Measurements from ENCODE around the gene MVB12B. TPM values are rescaled to one million over a fixed set of nuclear protein-coding genes. Genes with fewer than 3 reads are reported as not detected.

The MVB12B gene
- total RNA-seq, 1 experiment from 2014 or later = not detected

GRCh38 chr9:126448865-126449577 lies 122.4 kb downstream of the MVB12B start:
- Histone ChIP-seq H3K27ac (ENCODE audit: low read length) (no peak overlapping the region), H3K9me3 (ENCODE audit: low read length) (no peaks in the 10 kb centered on the region), H3K27me3 (ENCODE audit: low read length) (no peaks in the 10 kb centered on the region; the same call in 1 of the 2 replicates), H3K79me2 (ENCODE audit: low read length) (no peaks in the 10 kb centered on the region), H3K36me3 (ENCODE audit: insufficient read depth, low read length) (no peaks in the 10 kb centered on the region), H3K4me3 (ENCODE audit: low read length) (no peak overlapping the region), H3K4me1 (ENCODE audit: low read length) (no peaks in the 10 kb centered on the region), H4K20me1 (ENCODE audit: insufficient read depth, low read depth, low read length) (no peaks in the 10 kb centered on the region), H2AFZ (ENCODE audit: low read length) (no peak overlapping the region), H3K9me2 (replicated peaks; ENCODE audit: insufficient read depth, low read length) (no peaks in the 10 kb centered on the region), H3K4me2 (ENCODE audit: low read depth, low read length, poor library complexity, severe bottlenecking) (no peak overlapping the region), H3K9ac (ENCODE audit: low read length) (no peak overlapping the region)
- no peak for DNase-seq

DNA sequence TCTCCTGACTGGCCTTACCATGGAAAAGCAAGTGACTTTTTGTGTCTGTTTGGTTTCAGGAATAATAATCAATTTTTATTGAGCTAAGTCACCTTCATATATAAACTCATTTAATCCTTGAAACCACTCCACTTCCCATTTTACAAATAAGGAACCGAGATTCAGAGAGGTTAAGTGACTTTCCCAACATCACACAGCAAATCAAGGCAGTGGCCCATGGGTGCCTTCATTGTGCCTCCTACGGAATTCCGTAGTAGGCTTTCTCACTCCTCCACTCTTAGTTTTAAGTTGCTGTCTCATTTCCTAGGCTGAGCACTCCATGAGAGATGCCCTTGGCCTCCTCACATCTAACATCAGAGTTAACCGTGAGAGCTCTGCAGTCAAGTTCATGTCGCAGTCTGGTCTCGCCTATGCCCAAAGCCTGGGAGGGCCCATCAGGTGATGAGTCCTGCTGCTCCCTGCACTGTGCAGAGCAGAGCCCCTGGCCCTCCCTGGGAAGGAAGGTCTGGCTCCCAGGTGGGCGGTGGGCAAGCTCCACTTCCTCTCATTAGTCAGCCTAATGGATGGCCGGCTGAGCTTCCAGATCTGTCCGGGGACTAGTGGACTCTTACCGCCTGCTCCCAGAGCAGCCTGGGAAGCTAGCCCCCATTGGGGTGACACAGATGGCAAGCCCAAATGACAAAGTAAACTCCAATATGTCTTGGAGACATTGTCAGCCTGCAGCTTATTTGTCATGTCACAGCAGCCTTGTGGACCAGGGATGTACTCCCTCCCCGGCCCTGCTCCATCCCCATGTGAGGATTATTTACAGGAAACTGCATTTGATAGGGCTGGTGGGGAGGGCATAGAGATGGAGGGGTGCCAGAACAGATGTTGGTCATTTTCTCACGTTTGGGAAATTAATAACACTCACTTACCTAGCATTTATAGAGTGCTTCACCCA lies 123.4 kb downstream of the MVB12B start:
- Histone ChIP-seq H3K79me2 (ENCODE audit: low read length) (no peaks in the 10 kb centered on the region), H3K9ac (ENCODE audit: low read length) (no peak overlapping the region), H3K9me3 (ENCODE audit: low read length) (no peaks in the 10 kb centered on the region), H3K4me3 (ENCODE audit: low read length) (no peak overlapping the region), H3K27ac (ENCODE audit: low read length) (no peak overlapping the region), H4K20me1 (ENCODE audit: insufficient read depth, low read depth, low read length) (no peaks in the 10 kb centered on the region), H3K9me2 (replicated peaks; ENCODE audit: insufficient read depth, low read length) (no peaks in the 10 kb centered on the region), H3K27me3 (ENCODE audit: low read length) (no peaks in the 10 kb centered on the region; the same call in 1 of the 2 replicates), H3K4me2 (ENCODE audit: low read depth, low read length, poor library complexity, severe bottlenecking) (no peak overlapping the region), H3K36me3 (ENCODE audit: insufficient read depth, low read length) (no peaks in the 10 kb centered on the region), H3K4me1 (ENCODE audit: low read length) (no peaks in the 10 kb centered on the region), H2AFZ (ENCODE audit: low read length) (no peak overlapping the region)
- DNase-seq = no peak

DNA sequence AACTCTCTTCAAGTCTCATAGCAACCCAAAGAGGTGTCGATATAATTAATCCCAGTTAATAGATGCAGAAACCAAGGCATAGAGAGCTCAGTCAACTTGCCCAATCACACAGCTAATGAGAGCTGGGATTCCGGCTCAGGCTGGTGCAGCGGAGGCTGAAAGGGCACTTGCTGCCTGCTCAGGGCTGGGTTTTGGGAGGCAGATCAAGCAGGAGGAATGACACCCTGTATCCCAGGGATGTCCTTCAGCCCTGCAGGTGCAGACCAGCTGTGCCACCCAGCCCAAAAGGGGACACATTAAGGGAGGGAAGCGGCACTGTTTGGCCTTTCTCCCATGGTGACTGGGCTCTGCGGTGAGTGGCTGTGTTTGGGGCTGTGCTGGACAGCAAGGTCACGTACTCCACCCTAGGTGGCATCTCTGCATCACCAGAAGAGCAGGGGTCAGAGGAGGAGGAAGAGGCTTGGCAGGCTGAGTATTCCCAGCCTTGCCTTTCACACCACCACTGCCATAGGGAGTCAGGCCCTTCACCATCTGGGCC lies 124.1 kb downstream of the MVB12B start:
- Histone ChIP-seq H3K4me3 (ENCODE audit: low read length) (no peak overlapping the region), H3K9me3 (ENCODE audit: low read length) (no peaks in the 10 kb centered on the region), H4K20me1 (ENCODE audit: insufficient read depth, low read depth, low read length) (no peaks in the 10 kb centered on the region), H2AFZ (ENCODE audit: low read length) (no peak overlapping the region), H3K36me3 (ENCODE audit: insufficient read depth, low read length) (no peaks in the 10 kb centered on the region), H3K9me2 (replicated peaks; ENCODE audit: insufficient read depth, low read length) (no peaks in the 10 kb centered on the region), H3K9ac (ENCODE audit: low read length) (no peak overlapping the region), H3K27me3 (ENCODE audit: low read length) (no peaks in the 10 kb centered on the region; the same call in 1 of the 2 replicates), H3K27ac (ENCODE audit: low read length) (no peak overlapping the region), H3K4me1 (ENCODE audit: low read length) (no peaks in the 10 kb centered on the region), H3K79me2 (ENCODE audit: low read length) (no peaks in the 10 kb centered on the region), H3K4me2 (ENCODE audit: low read depth, low read length, poor library complexity, severe bottlenecking) (no peak overlapping the region)
- no peak for DNase-seq

DNA sequence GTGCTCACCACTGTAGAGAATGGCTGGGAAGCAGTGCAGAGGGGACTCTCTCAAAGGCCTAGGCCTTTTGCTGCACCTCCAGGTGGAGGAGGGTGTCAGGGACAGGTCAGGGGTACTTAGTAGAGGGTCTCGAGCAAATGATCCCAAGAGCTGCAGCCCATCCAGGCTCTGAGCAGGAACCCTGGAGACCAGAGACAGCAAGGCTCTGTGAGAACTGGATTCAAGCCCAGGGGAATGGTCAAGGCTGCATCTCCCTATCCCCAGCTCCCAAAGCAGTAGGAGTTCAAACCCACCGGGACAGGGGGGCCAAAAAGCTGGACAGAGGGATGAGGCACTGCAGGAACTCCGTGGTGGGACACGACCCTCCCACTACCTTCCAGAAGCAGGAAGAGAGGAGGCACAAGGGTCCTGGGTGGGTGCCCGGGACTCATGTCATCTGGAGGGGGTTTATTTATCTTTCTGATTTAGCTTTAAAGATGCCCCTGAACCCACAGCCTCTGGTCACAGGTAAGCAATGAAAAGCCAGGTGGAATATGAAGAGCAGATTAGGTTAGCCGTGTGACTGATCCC lies 124.8 kb downstream of the MVB12B start:
- Histone ChIP-seq H3K4me1 (ENCODE audit: low read length) (no peaks in the 10 kb centered on the region), H3K79me2 (ENCODE audit: low read length) (no peaks in the 10 kb centered on the region), H3K27me3 (ENCODE audit: low read length) (no peaks in the 10 kb centered on the region; the same call in 1 of the 2 replicates), H3K9ac (ENCODE audit: low read length) (no peak overlapping the region), H2AFZ (ENCODE audit: low read length) (no peak overlapping the region), H3K4me2 (ENCODE audit: low read depth, low read length, poor library complexity, severe bottlenecking) (no peak overlapping the region), H3K4me3 (ENCODE audit: low read length) (no peak overlapping the region), H3K36me3 (ENCODE audit: insufficient read depth, low read length) (no peaks in the 10 kb centered on the region), H4K20me1 (ENCODE audit: insufficient read depth, low read depth, low read length) (no peaks in the 10 kb centered on the region), H3K27ac (ENCODE audit: low read length) (no peak overlapping the region), H3K9me2 (replicated peaks; ENCODE audit: insufficient read depth, low read length) (no peaks in the 10 kb centered on the region), H3K9me3 (ENCODE audit: low read length) (no peaks in the 10 kb centered on the region)
- no peak for DNase-seq

- DNase-seq = no peak
- Histone ChIP-seq H3K9me2 (replicated peaks; ENCODE audit: insufficient read depth, low read length) (no peaks in the 10 kb centered on the region), H3K36me3 (ENCODE audit: insufficient read depth, low read length) (no peaks in the 10 kb centered on the region), H3K4me3 (ENCODE audit: low read length) (no peak overlapping the region), H3K27ac (ENCODE audit: low read length) (no peak overlapping the region), H3K4me1 (ENCODE audit: low read length) (no peaks in the 10 kb centered on the region), H3K27me3 (ENCODE audit: low read length) (no peaks in the 10 kb centered on the region; the same call in 1 of the 2 replicates), H3K9me3 (ENCODE audit: low read length) (no peaks in the 10 kb centered on the region), H3K4me2 (ENCODE audit: low read depth, low read length, poor library complexity, severe bottlenecking) (no peak overlapping the region), H3K9ac (ENCODE audit: low read length) (no peak overlapping the region), H3K79me2 (ENCODE audit: low read length) (no peaks in the 10 kb centered on the region), H2AFZ (ENCODE audit: low read length) (no peak overlapping the region), H4K20me1 (ENCODE audit: insufficient read depth, low read depth, low read length) (no peaks in the 10 kb centered on the region)
Observed at GRCh38 chr9:126452106-126452505, 125.5 kb downstream of the MVB12B start.

DNA sequence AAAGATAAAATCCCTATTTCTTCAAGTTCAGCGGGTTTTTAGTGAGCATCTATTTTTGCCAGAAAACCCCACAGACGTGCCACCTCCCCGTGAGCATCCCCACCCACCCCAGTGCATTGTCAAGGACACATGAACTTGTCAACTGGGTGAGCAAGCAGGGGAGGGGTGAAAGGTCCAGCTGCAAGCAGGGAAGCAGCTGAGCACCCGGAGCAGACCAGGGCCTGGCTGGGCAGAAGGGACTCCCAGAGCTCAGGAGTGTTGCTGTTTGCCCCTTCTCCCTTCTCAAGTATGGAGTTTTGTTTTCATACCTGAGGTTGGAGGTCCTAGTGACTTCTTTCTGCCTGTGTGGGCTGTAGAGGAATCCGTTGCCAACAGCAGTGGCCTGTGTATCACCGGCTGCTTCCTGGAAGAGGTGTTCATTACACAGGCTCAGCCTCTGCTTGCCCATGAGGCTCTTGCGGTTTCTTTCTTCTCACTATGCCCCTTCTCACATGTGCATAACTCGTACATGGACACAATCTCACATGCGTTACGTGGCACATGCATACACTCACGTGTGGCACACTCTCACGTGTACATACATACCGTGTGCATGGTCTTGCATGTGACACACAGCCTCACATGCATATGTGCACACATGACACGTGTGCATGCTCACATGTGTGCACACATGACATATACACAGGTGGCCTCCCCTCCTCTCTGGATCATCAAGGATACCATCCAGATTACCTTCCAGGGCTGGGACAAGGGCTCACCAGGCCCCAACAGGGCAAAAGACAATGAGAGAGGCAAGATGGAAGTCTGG lies 126.7 kb downstream of the MVB12B start:
- H3K4me3 ChIP-seq (ENCODE audit: low read length) = no peak overlapping the region
- DNase-seq = no peak
- H3K9me3 ChIP-seq (ENCODE audit: low read length) = no peaks in the 10 kb centered on the region
- H3K27ac ChIP-seq (ENCODE audit: low read length) = no peak overlapping the region
- no peaks in the 10 kb centered on the region for H3K79me2 ChIP-seq (ENCODE audit: low read length)
- no peaks in the 10 kb centered on the region for H3K36me3 ChIP-seq (ENCODE audit: insufficient read depth, low read length)
- no peak overlapping the region for H3K9ac ChIP-seq (ENCODE audit: low read length)
- no peaks in the 10 kb centered on the region for H4K20me1 ChIP-seq (ENCODE audit: insufficient read depth, low read depth, low read length)
- H3K4me2 ChIP-seq (ENCODE audit: low read depth, low read length, poor library complexity, severe bottlenecking) = no peak overlapping the region
- no peaks in the 10 kb centered on the region; the same call in 1 of the 2 replicates for H3K27me3 ChIP-seq (ENCODE audit: low read length)
- H3K4me1 ChIP-seq (ENCODE audit: low read length) = no peaks in the 10 kb centered on the region
- no peaks in the 10 kb centered on the region for H3K9me2 ChIP-seq (replicated peaks; ENCODE audit: insufficient read depth, low read length)
- no peak overlapping the region for H2AFZ ChIP-seq (ENCODE audit: low read length)

- no peaks in the 10 kb centered on the region for H3K36me3 ChIP-seq (ENCODE audit: insufficient read depth, low read length)
- no peak for DNase-seq
- H4K20me1 ChIP-seq (ENCODE audit: insufficient read depth, low read depth, low read length) = no peaks in the 10 kb centered on the region
- H3K9me2 ChIP-seq (replicated peaks; ENCODE audit: insufficient read depth, low read length) = no peaks in the 10 kb centered on the region
- no peaks in the 10 kb centered on the region for H3K4me1 ChIP-seq (ENCODE audit: low read length)
- H3K79me2 ChIP-seq (ENCODE audit: low read length) = no peaks in the 10 kb centered on the region
- H3K4me3 ChIP-seq (ENCODE audit: low read length) = no peak overlapping the region
- H3K27ac ChIP-seq (ENCODE audit: low read length) = no peak overlapping the region
- no peaks in the 10 kb centered on the region; the same call in 1 of the 2 replicates for H3K27me3 ChIP-seq (ENCODE audit: low read length)
- no peaks in the 10 kb centered on the region for H3K9me3 ChIP-seq (ENCODE audit: low read length)
- H3K4me2 ChIP-seq (ENCODE audit: low read depth, low read length, poor library complexity, severe bottlenecking) = no peak overlapping the region
- H2AFZ ChIP-seq (ENCODE audit: low read length) = no peak overlapping the region
- H3K9ac ChIP-seq (ENCODE audit: low read length) = no peak overlapping the region
Observed at GRCh38 chr9:126454215-126454614, 127.6 kb downstream of the MVB12B start.

Data from Karpas-422 (cell line).